Type B pancreatic cell (in vitro differentiated cells): ENCODE results near the gene SPPL2B. TPM values are rescaled to one million over a fixed set of nuclear protein-coding genes. Genes with fewer than 3 reads are reported as not detected.

Experiments
- DNase-seq: peaks from one replicate; pipeline ENCODE4 v3.0.0; 2021; ENCODE audit warnings: mixed read lengths; ENCODE audit not compliant: unreplicated experiment; ENCODE audit errors: extremely low spot score
- H3K27ac Mint-ChIP-seq: 2 replicates; pipeline ENCODE4 v1.8.0; 2021; ENCODE audit warnings: mild to moderate bottlenecking, mixed read lengths
- H3K27me3 Mint-ChIP-seq: 2 replicates; pipeline ENCODE4 v1.8.0; 2021; ENCODE audit warnings: mixed read lengths
- H3K36me3 Mint-ChIP-seq: 2 replicates; pipeline ENCODE4 v1.8.0; 2021; ENCODE audit warnings: mixed read lengths
- H3K4me1 Mint-ChIP-seq: one replicate; pipeline ENCODE4 v1.8.0; 2021; ENCODE audit warnings: mixed read lengths; ENCODE audit not compliant: unreplicated experiment
- H3K4me3 Mint-ChIP-seq: 2 replicates; pipeline ENCODE4 v1.8.0; 2021; ENCODE audit warnings: mild to moderate bottlenecking, mixed read lengths
- H3K9me3 Mint-ChIP-seq: 2 replicates; pipeline ENCODE4 v1.8.0; 2021; ENCODE audit warnings: mixed read lengths
- CTCF ChIP-seq: fragments of 200-600 bp; sonication (generic); conservative IDR thresholded peaks from 2 replicates; pipeline ENCODE4 v1.5.0; 2021; ENCODE audit warnings: antibody characterized with exemption, mild to moderate bottlenecking
- total RNA-seq: library from RNA; stranded (reverse); gene quantifications from 2 replicates; pipeline ENCODE4 v1.2.1, GENCODE V29; 2021; ENCODE audit warnings: low replicate concordance

SPPL2B gene
- total RNA-seq, 1 donor from 2014 or later: 131 TPM

- no peaks in the 10 kb centered on the region for H3K9me3 Mint-ChIP-seq
- no peaks in the 10 kb centered on the region for H3K4me1 Mint-ChIP-seq
- no peak overlapping the region for H3K27ac Mint-ChIP-seq
- no peaks in the 10 kb centered on the region for H3K36me3 Mint-ChIP-seq
- H3K27me3 Mint-ChIP-seq: no peaks in the 10 kb centered on the region
- no peak overlapping the region for H3K4me3 Mint-ChIP-seq
- TF ChIP-seq CTCF: no peak
- DNase-seq: no peak
These were observed 70.3 kb downstream of the SPPL2B start for GRCh38 chr19:2398735-2399305.

- DNase-seq: no peak
- H3K4me3 Mint-ChIP-seq: no peak overlapping the region
- H3K27me3 Mint-ChIP-seq: no peaks in the 10 kb centered on the region
- H3K4me1 Mint-ChIP-seq: no peaks in the 10 kb centered on the region
- no peak for TF ChIP-seq CTCF
- H3K27ac Mint-ChIP-seq: no peak overlapping the region
- H3K36me3 Mint-ChIP-seq: no peaks in the 10 kb centered on the region
- H3K9me3 Mint-ChIP-seq: no peaks in the 10 kb centered on the region
These were observed 71.1 kb downstream of the SPPL2B start for GRCh38 chr19:2399582-2399981.

Other genes with a start within 250 kb of the SPPL2B start
- gene MOB3A, start 232.4 kb upstream of the SPPL2B start, total RNA-seq: 34.6 and 37.8 TPM in 2 replicates
- 4.9 and 7.4 TPM in 2 replicates for gene IZUMO4, start 231.8 kb upstream of the SPPL2B start, total RNA-seq
- 127 and 139 TPM in 2 replicates for gene AP3D1, start 177.1 kb upstream of the SPPL2B start, total RNA-seq
- gene DOT1L, start 164.8 kb upstream of the SPPL2B start, total RNA-seq: 68.8 and 76.3 TPM in 2 replicates
- 107 and 131 TPM in 2 replicates for gene PLEKHJ1, start 92.4 kb upstream of the SPPL2B start, total RNA-seq
- 95.5 and 129 TPM in 2 replicates for gene SF3A2, start 91.9 kb upstream of the SPPL2B start, total RNA-seq
- 13.8 and 49.5 TPM in 2 replicates for gene AMH, start 79.4 kb upstream of the SPPL2B start, total RNA-seq
- 0.72 TPM in 1 of 2 replicates, not detected in the other for gene JSRP1, start 72.3 kb upstream of the SPPL2B start, total RNA-seq
- gene PEAK3, start 46.5 kb upstream of the SPPL2B start, total RNA-seq: 0.10 TPM in 1 of 2 replicates, not detected in the other
- gene LINGO3, start 20.5 kb upstream of the SPPL2B start, total RNA-seq: not detected in 2 replicates
- 125 and 134 TPM in 2 replicates for gene LSM7, start 98 bp upstream of the SPPL2B start, total RNA-seq
- 0.41 TPM in 1 of 2 replicates, not detected in the other for gene TMPRSS9, start 31.6 kb downstream of the SPPL2B start, total RNA-seq
- 132 and 139 TPM in 2 replicates for gene TIMM13, start 98.9 kb downstream of the SPPL2B start, total RNA-seq
- 63.6 and 116 TPM in 2 replicates for gene LMNB2, start 128.3 kb downstream of the SPPL2B start, total RNA-seq
- 31.1 and 67.3 TPM in 2 replicates for gene GADD45B, start 147.4 kb downstream of the SPPL2B start, total RNA-seq